ENCODE data around the gene ILRUN. TPM values are rescaled to one million over a fixed set of nuclear protein-coding genes. Genes with fewer than 3 reads are reported as not detected.

Gene ILRUN
- polyA plus RNA-seq, 3 donors, result 6.2 to 19.3 (median 6.5) TPM

- Histone ChIP-seq H3K4me1 (ENCODE audit: control insufficient read depth in 1 of 2, insufficient read depth in 2 of 2, low read length in 2 of 2) (no peaks in the 10 kb centered on the region), H3K9me3 (replicated peaks in 1 of 2; ENCODE audit: control insufficient read depth in 1 of 2, insufficient read depth in 1 of 2, low read length in 2 of 2) (peaks cover 0 to 3% of the 10 kb centered on the region in 2 donors), H3K79me2 (ENCODE audit: insufficient read depth, low read length) (no peaks in the 10 kb centered on the region), H3K4me3 (replicated peaks in 1 of 3; ENCODE audit: low read depth in 2 of 3, low read length in 3 of 3) (no peak overlapping the region), H3K4me2 (replicated peaks; ENCODE audit: extremely low read depth, low read length, poor library complexity, severe bottlenecking) (no peak overlapping the region), H4K20me1 (ENCODE audit: insufficient read depth, low read length) (no peaks in the 10 kb centered on the region), H2AFZ (ENCODE audit: insufficient read depth, low read depth, low read length, poor library complexity, severe bottlenecking) (no peak overlapping the region), H3K27me3 (ENCODE audit: control insufficient read depth in 2 of 2, insufficient read depth in 2 of 2, low read length in 2 of 2) (no peaks in the 10 kb centered on the region), H3K9ac (ENCODE audit: insufficient read depth, low read length, poor library complexity, severe bottlenecking) (no peak overlapping the region), H3K27ac (ENCODE audit: low read depth in 1 of 2, low read length in 2 of 2) (no peak overlapping the region), H3K36me3 (replicated peaks in 1 of 2; ENCODE audit: control insufficient read depth in 1 of 2, insufficient read depth in 2 of 2, low read length in 2 of 2) (no peaks in the 10 kb centered on the region)
- no peak for TF ChIP-seq CTCF (IDR thresholded peaks at IDR 0.05)
- no peak overlapping the region for H3K27ac Mint-ChIP-seq
- no peaks in the 10 kb centered on the region for H3K4me1 Mint-ChIP-seq
- no peak overlapping the region for H3K4me3 Mint-ChIP-seq
- intact Hi-C loops (cut with micrococcal nuclease), result no loop called here
- peaks cover 0 to 6% (median 0%) of the 10 kb centered on the region in 3 donors for H3K27me3 Mint-ChIP-seq (ENCODE audit: low read depth in 3 of 3)
- WGBS (ENCODE audit: insufficient coverage), result no CpG with 5 or more reads among the region's 4 CpGs
- no peaks in the 10 kb centered on the region for H3K36me3 Mint-ChIP-seq
- peaks cover 3 to 11% (median 8%) of the 10 kb centered on the region in 7 donors for H3K9me3 Mint-ChIP-seq
- DNase-seq, result no peak
Observed at GRCh38 chr6:34729631-34730470, 33.3 kb upstream of the ILRUN start.

DNA sequence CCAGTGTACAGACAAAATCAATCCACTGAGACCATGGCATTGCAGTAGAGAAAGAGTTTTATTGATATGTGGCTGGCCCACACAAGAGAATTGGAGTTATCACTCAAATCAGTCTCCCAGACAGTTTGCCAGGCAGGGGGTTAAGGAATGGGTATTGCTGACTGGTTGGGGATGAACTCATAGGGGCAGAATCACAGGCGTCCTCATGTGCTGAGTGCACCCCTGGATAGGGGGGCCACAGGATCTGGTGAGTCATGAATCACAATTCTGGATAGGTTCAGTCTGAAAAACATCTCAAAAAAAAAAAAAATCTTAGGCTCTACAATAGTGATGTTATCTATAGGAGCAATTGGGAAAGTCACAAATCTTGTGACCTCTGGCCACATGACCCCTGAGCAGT lies 29.5 kb upstream of the ILRUN start:
- H3K79me2 ChIP-seq (ENCODE audit: insufficient read depth, low read length), result no peaks in the 10 kb centered on the region
- no peak for DNase-seq
- whole genome bisulfite sequencing (ENCODE audit: insufficient coverage), result no CpG with 5 or more reads among the region's 1 CpG
- intact Hi-C loops (cut with micrococcal nuclease), result no loop called here
- H3K4me1 Mint-ChIP-seq, result no peaks in the 10 kb centered on the region
- no peaks in the 10 kb centered on the region for H4K20me1 ChIP-seq (ENCODE audit: insufficient read depth, low read length)
- H3K27me3 ChIP-seq (ENCODE audit: control insufficient read depth in 2 of 2, insufficient read depth in 2 of 2, low read length in 2 of 2), result no peaks in the 10 kb centered on the region
- peaks cover 0 to 2% (median 0%) of the 10 kb centered on the region in 3 donors for H3K27me3 Mint-ChIP-seq (ENCODE audit: low read depth in 3 of 3)
- no peak overlapping the region for H3K27ac ChIP-seq (ENCODE audit: low read depth in 1 of 2, low read length in 2 of 2)
- peaks cover 3 to 11% (median 9%) of the 10 kb centered on the region in 7 donors for H3K9me3 Mint-ChIP-seq
- no peaks in the 10 kb centered on the region for H3K36me3 ChIP-seq (replicated peaks in 1 of 2; ENCODE audit: control insufficient read depth in 1 of 2, insufficient read depth in 2 of 2, low read length in 2 of 2)
- no peak overlapping the region for H3K4me3 ChIP-seq (replicated peaks in 1 of 3; ENCODE audit: low read depth in 2 of 3, low read length in 3 of 3)
- no peaks in the 10 kb centered on the region for H3K36me3 Mint-ChIP-seq
- H3K27ac Mint-ChIP-seq, result no peak overlapping the region
- no peaks in the 10 kb centered on the region for H3K4me1 ChIP-seq (ENCODE audit: control insufficient read depth in 1 of 2, insufficient read depth in 2 of 2, low read length in 2 of 2)
- no peak overlapping the region for H3K4me3 Mint-ChIP-seq
- no peak for TF ChIP-seq CTCF (IDR thresholded peaks at IDR 0.05)
- H3K9ac ChIP-seq (ENCODE audit: insufficient read depth, low read length, poor library complexity, severe bottlenecking), result no peak overlapping the region
- peaks cover 0 to 3% of the 10 kb centered on the region in 2 donors for H3K9me3 ChIP-seq (replicated peaks in 1 of 2; ENCODE audit: control insufficient read depth in 1 of 2, insufficient read depth in 1 of 2, low read length in 2 of 2)
- H2AFZ ChIP-seq (ENCODE audit: insufficient read depth, low read depth, low read length, poor library complexity, severe bottlenecking), result no peak overlapping the region
- H3K4me2 ChIP-seq (replicated peaks; ENCODE audit: extremely low read depth, low read length, poor library complexity, severe bottlenecking), result no peak overlapping the region

Measured in CD14-positive monocyte (primary cell).